ENCODE measurements around the gene MTMR1. TPM values are rescaled to one million over a fixed set of nuclear protein-coding genes. Genes with fewer than 3 reads are reported as not detected.

MTMR1 gene
- total RNA-seq: 10 to 100 TPM; 41.1 to 41.2 TPM

DNA sequence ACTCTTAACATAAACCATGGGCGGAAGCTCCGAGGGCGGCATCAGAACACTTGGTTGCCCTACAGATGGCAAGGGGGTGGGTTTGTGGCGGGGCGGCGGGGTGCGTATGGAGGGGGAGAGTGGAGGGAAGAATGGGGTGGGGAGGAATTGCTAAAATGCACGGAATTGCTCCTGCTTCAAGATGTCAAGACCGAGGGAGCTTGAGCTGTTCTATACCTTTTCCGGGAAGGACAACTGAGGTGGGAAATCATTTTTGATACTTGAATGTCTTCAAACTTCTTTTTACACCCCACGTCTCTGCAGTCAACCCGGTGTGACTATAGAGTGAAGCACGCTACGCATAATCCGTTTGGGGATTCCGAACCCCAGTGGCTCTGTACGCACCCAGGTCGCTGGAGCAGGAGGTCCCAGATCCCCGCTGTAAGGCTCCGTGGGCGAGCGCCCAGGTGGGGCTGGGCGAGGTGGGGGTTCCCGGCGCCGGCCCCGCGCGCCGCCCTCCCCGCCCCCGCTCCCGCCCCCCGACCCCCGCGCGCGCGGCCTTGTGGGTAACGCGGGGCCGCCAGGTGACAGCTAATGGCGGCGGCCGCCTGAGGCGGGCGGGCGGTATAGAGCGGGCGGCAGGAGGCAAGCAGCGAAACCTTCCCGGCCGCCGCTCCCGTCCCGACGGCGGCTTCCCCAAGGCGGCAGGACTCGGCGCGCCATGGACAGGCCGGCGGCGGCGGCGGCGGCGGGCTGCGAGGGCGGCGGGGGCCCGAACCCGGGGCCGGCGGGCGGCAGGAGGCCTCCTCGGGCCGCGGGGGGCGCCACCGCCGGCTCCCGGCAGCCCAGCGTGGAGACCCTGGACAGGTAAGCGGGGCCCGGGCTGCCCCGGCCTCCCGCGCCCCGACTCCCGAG, at the start of gene MTMR1:
Gene MTMR1 (plus strand): TSS at position 566 of the 894 bp plus-strand sequence. CDS start 135 bp downstream, at position 701.
- peak within 1 kb of the TSS; percentile 91 for H3K27ac Mint-ChIP-seq

DNA sequence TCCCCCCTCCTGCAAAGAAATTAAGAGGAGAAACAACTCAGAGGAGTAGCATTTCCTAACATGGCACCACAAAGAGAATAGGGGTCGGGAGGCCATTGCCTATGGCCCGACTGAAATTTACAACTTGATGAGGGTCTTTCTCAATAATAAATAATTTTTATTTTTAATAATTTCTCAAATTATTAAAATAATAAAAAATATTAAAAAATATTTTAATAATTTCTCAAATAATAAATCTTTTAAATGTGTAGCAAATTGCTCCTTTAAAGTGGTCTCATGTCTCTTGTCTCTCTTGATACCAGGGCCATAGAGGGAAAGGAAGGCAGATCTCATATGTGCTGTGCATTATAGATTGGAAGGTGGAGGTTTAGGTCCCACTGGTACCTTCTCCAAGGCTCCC, 49.2 kb upstream of the MTMR1 start:
- Mint-ChIP-seq H3K36me3 (peaks cover 9% of the 10 kb centered on the region), H3K27me3 (no peaks in the 10 kb centered on the region), H3K4me1 (no peaks in the 10 kb centered on the region), H3K9me3 (no peaks in the 10 kb centered on the region), H3K4me3 (no peak overlapping the region), H3K27ac (no peak overlapping the region)
- POLR2A ChIA-PET: no interaction called here
- ATAC-seq (ENCODE audit: low read depth) (no peak), DNase-seq (no peak)

More for the DNA sequence above, at the start of gene MTMR1:
- POLR2A ChIA-PET: interaction anchor here (0.7 to 2.4 kb wide), 5 partner anchors 10 to 754 kb away, joined by 3 to 7 read pairs (median 4); partner anchors contain the start of gene EOLA2
- Mint-ChIP-seq H3K4me1 (peaks cover 49% of the 10 kb centered on the region), H3K27me3 (no peaks in the 10 kb centered on the region), H3K9me3 (no peaks in the 10 kb centered on the region), H3K4me3 (peak within 1 kb of the TSS; percentile 90), H3K36me3 (peaks cover 13% of the 10 kb centered on the region)
- DNase-seq (peak; percentile 74), ATAC-seq (ENCODE audit: low read depth) (peak; percentile 64)

DNA sequence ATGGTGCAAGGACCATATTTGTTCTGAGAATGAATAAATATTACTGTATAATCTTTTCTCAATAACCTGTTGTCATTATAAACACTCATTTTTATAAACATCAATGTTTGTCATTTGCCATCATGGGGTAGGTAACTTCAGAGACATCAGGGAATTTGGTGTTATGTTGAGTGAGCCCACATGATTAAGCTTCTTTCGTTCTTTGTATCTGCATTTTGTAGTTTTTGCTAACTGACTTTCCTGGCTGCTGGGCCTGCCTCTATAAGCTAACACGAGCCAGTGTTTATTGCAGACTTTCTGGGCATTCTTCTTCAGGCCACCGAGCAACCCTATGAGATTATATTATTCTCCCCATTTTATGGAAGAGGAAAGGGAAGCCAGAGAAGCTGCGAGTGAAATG, 48.8 kb upstream of the MTMR1 start:
- DNase-seq (no peak), ATAC-seq (ENCODE audit: low read depth) (no peak)
- Mint-ChIP-seq H3K4me1 (no peaks in the 10 kb centered on the region), H3K9me3 (no peaks in the 10 kb centered on the region), H3K4me3 (no peak overlapping the region), H3K27me3 (no peaks in the 10 kb centered on the region), H3K27ac (no peak overlapping the region), H3K36me3 (peaks cover 14% of the 10 kb centered on the region)
- POLR2A ChIA-PET: no interaction called here

DNA sequence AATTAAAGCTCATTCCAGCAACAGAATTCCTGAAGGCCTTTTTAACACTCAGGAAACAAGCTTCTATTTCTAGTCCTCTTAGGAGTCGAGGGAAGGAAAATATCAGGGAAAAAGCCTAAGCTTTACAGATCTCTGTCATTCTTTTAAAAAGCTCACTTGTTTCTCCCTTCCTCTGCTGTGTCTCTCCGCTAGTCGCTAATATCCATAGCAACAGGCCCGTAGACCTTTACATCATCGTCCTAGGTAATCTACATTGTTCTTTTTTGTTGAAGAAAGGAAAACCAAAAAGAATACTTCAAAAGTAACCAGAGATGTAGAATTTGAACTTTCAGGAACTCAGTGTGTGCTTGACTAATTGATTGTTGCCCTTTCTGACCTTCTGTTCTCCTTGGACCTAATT, 45.9 kb upstream of the MTMR1 start:
- Mint-ChIP-seq H3K9me3 (no peaks in the 10 kb centered on the region), H3K27me3 (no peaks in the 10 kb centered on the region), H3K4me3 (no peak overlapping the region), H3K27ac (no peak overlapping the region), H3K4me1 (peaks cover 3% of the 10 kb centered on the region), H3K36me3 (peaks cover 26% of the 10 kb centered on the region)
- POLR2A ChIA-PET: no interaction called here
- DNase-seq (no peak), ATAC-seq (ENCODE audit: low read depth) (no peak)

DNA sequence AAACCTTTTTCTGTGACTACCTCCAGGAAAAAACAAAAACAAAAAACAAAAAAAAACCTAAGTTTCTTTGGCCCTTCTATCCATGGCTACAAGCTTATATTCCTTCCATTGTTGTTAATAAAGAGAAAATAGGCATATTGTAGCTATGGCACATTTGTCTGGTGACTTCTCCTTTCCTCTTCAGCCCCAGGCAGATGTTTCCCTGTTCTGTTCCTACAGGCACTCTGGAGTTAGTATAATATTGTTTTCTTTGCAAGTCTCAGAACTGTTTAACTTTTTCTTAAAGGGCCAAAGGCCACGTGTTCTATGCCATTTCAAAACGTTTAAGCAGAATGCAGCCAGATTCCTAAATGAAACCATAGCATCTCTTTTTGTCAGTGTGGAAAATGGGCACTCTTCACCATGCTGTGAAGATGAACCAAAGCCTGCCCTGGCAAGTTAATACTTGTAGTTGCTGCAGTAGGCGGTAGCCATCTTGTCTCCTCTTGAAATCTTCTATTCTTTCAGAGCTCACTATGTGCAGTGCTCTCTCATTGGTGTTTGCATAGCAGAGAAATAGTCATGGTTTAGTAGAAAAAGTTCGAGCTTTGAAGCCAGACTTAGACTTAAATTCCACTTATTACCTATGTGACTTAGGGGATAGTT, 44.8 kb upstream of the MTMR1 start:
- no peak overlapping the region for H3K4me3 Mint-ChIP-seq
- POLR2A ChIA-PET: no interaction called here
- H3K4me1 Mint-ChIP-seq: peaks cover 4% of the 10 kb centered on the region
- H3K36me3 Mint-ChIP-seq: peaks cover 31% of the 10 kb centered on the region
- no peaks in the 10 kb centered on the region for H3K9me3 Mint-ChIP-seq
- ATAC-seq (ENCODE audit: low read depth): no peak
- DNase-seq: no peak
- H3K27ac Mint-ChIP-seq: no peak overlapping the region
- no peaks in the 10 kb centered on the region for H3K27me3 Mint-ChIP-seq

DNA sequence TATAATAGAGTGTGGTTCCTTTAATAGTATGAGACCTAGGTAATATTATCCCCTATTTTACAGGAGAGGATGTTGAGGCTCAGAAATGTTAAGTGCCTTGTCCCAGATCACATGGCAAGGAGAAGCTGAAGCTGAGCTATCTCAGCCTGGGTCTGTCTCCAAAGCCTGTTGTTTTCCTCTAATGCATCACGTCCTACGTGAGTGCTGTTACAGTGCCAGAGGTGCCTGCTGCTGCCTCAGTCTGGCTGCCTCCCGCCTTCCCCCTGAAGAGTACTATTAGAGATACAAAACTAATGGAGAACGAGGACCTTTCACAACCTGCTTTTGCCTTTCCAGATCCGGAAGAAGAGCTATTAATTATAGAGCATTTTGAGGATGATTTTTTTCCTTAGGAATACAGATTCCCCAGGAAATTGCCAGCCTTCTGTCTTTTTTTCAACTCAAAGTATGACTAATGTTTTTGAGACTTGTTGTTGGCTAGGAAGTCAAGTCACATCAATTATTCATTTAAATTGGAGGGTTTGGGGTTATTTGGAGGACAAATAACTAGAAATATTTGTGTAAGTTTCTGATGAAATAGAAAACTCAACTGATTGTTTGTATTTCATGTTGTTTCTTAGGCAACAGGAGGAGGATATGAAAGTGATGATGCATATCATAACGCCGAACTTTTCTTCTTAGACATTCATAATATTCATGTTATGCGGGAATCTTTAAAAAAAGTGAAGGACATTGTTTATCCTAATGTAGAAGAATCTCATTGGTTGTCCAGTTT, 43.9 kb upstream of the MTMR1 start:
- Mint-ChIP-seq H3K4me1 (peaks cover 4% of the 10 kb centered on the region), H3K27me3 (no peaks in the 10 kb centered on the region), H3K9me3 (no peaks in the 10 kb centered on the region), H3K4me3 (no peak overlapping the region), H3K36me3 (peaks cover 31% of the 10 kb centered on the region), H3K27ac (no peak overlapping the region)
- DNase-seq (no peak), ATAC-seq (ENCODE audit: low read depth) (no peak)
- POLR2A ChIA-PET: no interaction called here

DNA sequence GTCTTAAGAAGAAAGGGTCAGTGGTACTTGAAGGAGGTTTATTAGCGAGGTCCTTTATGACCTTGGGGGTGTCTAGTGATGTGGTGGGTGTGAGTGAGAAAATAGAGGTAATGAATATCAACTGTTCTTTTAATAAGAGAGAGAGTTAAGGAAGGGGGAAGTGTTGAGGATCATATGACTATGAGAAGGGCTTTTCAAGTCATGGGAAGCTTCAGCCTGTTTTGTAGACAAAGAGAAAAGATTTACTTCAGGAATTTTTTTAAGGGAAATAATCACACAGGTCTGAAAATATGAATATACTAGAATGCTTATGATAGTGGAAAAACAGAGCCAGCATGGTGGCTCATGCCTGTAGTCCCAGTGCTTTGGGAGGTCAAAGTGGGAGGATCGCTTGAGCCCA, 41.3 kb upstream of the MTMR1 start:
- H3K9me3 Mint-ChIP-seq: no peaks in the 10 kb centered on the region
- DNase-seq (no peak), ATAC-seq (ENCODE audit: low read depth) (no peak)
- no peaks in the 10 kb centered on the region for H3K27me3 Mint-ChIP-seq
- H3K4me1 Mint-ChIP-seq: peaks cover 7% of the 10 kb centered on the region
- peak overlapping the region; percentile 17 for H3K27ac Mint-ChIP-seq
- H3K36me3 Mint-ChIP-seq: peaks cover 37% of the 10 kb centered on the region
- no peak overlapping the region for H3K4me3 Mint-ChIP-seq
- POLR2A ChIA-PET: no interaction called here

DNA sequence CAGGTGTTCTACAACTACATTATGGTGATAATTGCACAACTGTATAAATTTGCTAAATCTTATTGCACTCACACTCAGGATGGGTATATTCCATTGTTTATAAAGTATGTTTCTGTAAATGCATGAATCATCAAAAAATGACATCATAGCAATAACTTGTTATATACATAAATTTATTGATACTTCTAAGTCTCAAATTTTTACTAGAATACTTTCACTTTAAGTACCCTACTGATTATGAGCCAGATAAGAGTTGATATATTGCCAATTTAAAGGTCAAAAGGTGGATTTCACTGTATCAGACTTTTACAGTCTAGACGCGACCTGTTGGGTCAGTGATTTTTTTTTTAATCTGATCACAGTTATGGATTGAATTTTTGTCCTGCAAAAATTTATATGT, 37.4 kb upstream of the MTMR1 start:
- no peak for ATAC-seq (ENCODE audit: low read depth)
- H3K27me3 Mint-ChIP-seq: no peaks in the 10 kb centered on the region
- no peak overlapping the region for H3K27ac Mint-ChIP-seq
- POLR2A ChIA-PET: no interaction called here
- H3K36me3 Mint-ChIP-seq: peaks cover 37% of the 10 kb centered on the region
- H3K4me1 Mint-ChIP-seq: peaks cover 7% of the 10 kb centered on the region
- H3K4me3 Mint-ChIP-seq: no peak overlapping the region
- no peaks in the 10 kb centered on the region for H3K9me3 Mint-ChIP-seq
- no peak for DNase-seq

DNA sequence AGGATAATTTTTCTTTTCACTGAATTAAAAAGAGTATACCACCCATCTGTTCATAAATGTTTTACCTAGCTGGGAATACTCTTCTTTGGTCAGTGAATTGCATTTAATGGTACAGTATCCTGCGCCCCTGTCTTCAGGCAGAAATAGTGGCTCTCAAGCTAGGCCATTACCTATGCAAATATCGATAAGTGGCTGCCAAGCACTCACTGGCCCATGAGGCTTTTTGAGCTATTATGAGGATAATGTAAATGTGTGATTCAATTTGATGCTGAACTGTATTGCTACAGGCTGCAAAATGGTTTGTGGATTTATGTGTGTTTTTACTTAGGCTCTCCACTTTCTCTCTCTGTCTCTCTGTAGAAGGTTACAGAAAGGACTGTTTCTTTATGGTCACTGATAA, 30.1 kb upstream of the MTMR1 start:
- DNase-seq: no peak
- peaks cover 34% of the 10 kb centered on the region for H3K36me3 Mint-ChIP-seq
- no peaks in the 10 kb centered on the region for H3K27me3 Mint-ChIP-seq
- H3K27ac Mint-ChIP-seq: no peak overlapping the region
- POLR2A ChIA-PET: no interaction called here
- no peaks in the 10 kb centered on the region for H3K9me3 Mint-ChIP-seq
- ATAC-seq (ENCODE audit: low read depth): no peak
- H3K4me1 Mint-ChIP-seq: no peaks in the 10 kb centered on the region
- no peak overlapping the region for H3K4me3 Mint-ChIP-seq

DNA sequence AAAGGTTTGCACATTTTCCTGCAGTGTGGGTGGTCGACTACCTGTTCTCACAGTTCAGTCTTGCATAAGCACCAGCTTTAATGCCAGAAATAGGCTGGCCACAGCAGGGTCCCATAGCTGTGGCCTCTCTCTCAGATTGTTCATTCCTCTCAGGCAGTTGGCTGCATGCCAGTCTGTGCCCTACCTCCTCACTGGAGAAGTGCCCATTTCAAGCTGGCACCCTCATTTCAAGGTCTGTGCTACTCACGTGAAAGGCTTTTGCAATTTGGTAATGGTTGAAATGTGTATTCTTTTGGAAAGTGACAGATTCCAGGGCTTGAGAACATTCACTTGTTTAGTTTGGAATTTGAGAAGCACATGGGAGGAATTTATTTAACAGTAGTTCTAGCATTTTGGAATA, 28.9 kb upstream of the MTMR1 start:
- Mint-ChIP-seq H3K9me3 (no peaks in the 10 kb centered on the region), H3K4me3 (no peak overlapping the region), H3K27ac (no peak overlapping the region), H3K4me1 (no peaks in the 10 kb centered on the region), H3K36me3 (peaks cover 32% of the 10 kb centered on the region), H3K27me3 (no peaks in the 10 kb centered on the region)
- POLR2A ChIA-PET: no interaction called here
- no peak for DNase-seq
- ATAC-seq (ENCODE audit: low read depth): no peak

DNA sequence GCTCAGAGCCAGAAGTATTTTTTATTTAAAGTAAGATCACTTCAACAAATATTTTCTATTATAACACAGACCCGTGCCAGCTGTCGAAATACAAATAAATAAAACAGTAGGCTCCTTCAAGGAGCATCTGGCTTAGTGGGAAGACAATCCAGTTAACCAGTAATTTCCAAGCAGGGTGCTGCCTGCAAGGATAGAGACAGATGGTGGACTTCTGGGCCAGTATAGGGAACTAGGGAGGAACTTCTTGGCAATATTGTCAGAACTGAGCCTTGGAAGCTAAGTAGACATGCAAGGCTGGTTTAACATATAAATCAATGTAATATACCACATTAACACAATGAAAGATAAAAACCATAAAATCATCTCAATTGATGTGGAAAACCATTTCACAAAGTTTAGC, 17.0 kb upstream of the MTMR1 start:
- Mint-ChIP-seq H3K27ac (no peak overlapping the region), H3K36me3 (peaks cover 6% of the 10 kb centered on the region), H3K4me3 (no peak overlapping the region), H3K4me1 (no peaks in the 10 kb centered on the region), H3K27me3 (no peaks in the 10 kb centered on the region), H3K9me3 (no peaks in the 10 kb centered on the region)
- ATAC-seq (ENCODE audit: low read depth) (no peak), DNase-seq (no peak)
- POLR2A ChIA-PET: no interaction called here

DNA sequence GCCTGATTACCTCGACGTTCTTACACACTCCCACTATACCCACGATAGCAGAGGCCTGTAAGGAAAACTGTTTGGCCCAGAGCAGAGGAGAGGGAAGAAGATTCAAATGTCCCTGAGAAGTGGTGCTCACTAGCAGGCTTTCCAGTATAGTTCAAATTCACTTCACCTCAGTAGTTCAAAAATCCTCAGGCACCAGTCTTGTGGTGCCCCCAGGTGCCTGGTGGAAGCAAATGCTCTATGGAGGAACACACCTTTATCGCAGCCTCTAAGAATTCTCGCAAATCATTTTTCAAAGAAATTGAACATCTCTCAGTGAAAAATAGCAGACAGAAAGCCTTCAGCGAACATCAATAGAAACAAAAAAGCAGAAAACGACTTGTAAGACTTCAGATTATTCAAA, 12.2 kb upstream of the MTMR1 start:
- POLR2A ChIA-PET: no interaction called here
- ATAC-seq (ENCODE audit: low read depth) (peak; percentile 52), DNase-seq (no peak)
- no peaks in the 10 kb centered on the region for H3K27me3 Mint-ChIP-seq
- no peaks in the 10 kb centered on the region for H3K9me3 Mint-ChIP-seq
- no peak overlapping the region for H3K27ac Mint-ChIP-seq
- peaks cover 2% of the 10 kb centered on the region for H3K4me1 Mint-ChIP-seq
- H3K4me3 Mint-ChIP-seq: no peak overlapping the region
- no peaks in the 10 kb centered on the region for H3K36me3 Mint-ChIP-seq

DNA sequence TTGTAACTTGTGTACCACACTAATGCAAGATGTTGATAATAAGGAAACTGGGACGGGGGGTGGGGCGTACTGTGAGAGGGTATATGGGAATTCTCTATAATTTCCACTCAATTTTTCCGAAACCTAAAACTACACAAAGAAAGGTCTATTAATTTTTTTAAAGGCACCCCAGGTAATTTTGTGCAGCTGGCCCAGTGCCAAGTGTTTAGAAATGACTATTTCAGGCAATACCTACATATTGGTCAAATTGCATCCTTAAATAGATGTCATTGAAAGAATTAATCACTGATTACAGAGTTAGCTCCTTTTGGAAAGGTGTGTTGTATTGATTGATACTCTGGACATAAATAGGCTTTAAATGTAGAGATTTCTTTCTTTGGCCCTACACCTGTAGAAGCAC, 10.1 kb upstream of the MTMR1 start:
- POLR2A ChIA-PET: interaction anchor here (1.0 kb wide), 1 partner anchor 10 kb away, joined by 6 read pairs; the partner anchor contains the start of gene MTMR1
- DNase-seq: no peak
- no peak for ATAC-seq (ENCODE audit: low read depth)
- H3K4me3 Mint-ChIP-seq: no peak overlapping the region
- no peaks in the 10 kb centered on the region for H3K9me3 Mint-ChIP-seq
- H3K36me3 Mint-ChIP-seq: no peaks in the 10 kb centered on the region
- H3K27ac Mint-ChIP-seq: no peak overlapping the region
- H3K27me3 Mint-ChIP-seq: no peaks in the 10 kb centered on the region
- H3K4me1 Mint-ChIP-seq: peaks cover 2% of the 10 kb centered on the region

All from activated naive CD8-positive, alpha-beta T cell treated with anti-CD3 and anti-CD28 coated beads, Interleukin-2, amount 10 ng/mL, durations not matched to agents 7 days and 5 days (primary cell).